Adipocyte (in vitro differentiated cells): ENCODE measurements around the gene SLC19A2.

Source experiments
- DNase-seq: peaks from one replicate; pipeline ENCODE4 v3.0.0-alpha.2; 2015; ENCODE audit warnings: low read depth
- H3K27me3 ChIP-seq: replicated peaks from 2 replicates; pipeline ENCODE4 v1.7.0; 2013; ENCODE audit warnings: mild to moderate bottlenecking, low read length, moderate library complexity; ENCODE audit not compliant: control insufficient read depth, insufficient read depth
- H3K36me3 ChIP-seq: 2 replicates; pipeline ENCODE4 v1.7.0; 2013; ENCODE audit warnings: low read length, mild to moderate bottlenecking, moderate library complexity; ENCODE audit not compliant: control insufficient read depth, insufficient read depth, severe bottlenecking
- H3K4me1 ChIP-seq: 2 replicates; pipeline ENCODE4 v1.7.0; 2013; ENCODE audit warnings: mild to moderate bottlenecking, low read length, moderate library complexity; ENCODE audit not compliant: control insufficient read depth, insufficient read depth
- H3K4me3 ChIP-seq: 2 replicates; pipeline ENCODE4 v1.7.0; 2013; ENCODE audit warnings: mild to moderate bottlenecking, low read length, moderate library complexity
- H3K9ac ChIP-seq: 2 replicates; pipeline ENCODE4 v1.7.0; 2013; ENCODE audit warnings: mild to moderate bottlenecking, low read length, moderate library complexity
- H3K9me3 ChIP-seq: 2 replicates; pipeline ENCODE4 v1.7.0; 2013; ENCODE audit warnings: mild to moderate bottlenecking, low read length, moderate library complexity; ENCODE audit not compliant: control insufficient read depth

Gene SLC19A2

DNA sequence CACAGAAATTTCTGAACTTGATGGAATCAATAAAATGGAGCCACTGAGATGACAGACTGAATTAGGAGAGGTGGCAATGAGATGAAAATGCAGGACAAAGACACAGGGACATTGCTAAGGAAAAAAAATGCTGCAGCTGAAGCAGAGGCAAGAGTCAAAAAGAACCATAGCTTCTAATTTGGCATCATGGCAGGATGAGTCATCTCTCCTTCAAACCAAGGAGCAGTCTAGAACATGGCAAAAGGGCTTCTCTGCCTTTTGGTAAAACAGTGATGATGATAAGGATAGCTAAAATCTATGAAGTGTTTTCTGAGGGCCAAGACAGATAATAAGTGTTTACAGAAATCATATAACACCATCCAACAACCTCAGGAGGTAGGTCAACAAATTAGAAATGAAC, 16.8 kb downstream of the SLC19A2 start:
- H3K4me3 ChIP-seq = no peak overlapping the region
- no peak overlapping the region for H3K9ac ChIP-seq
- peaks cover 83% of the 10 kb centered on the region for H3K36me3 ChIP-seq
- no peaks in the 10 kb centered on the region for H3K9me3 ChIP-seq
- peaks cover 13% of the 10 kb centered on the region for H3K4me1 ChIP-seq
- DNase-seq = no peak
- no peaks in the 10 kb centered on the region for H3K27me3 ChIP-seq

GRCh38 chr1:169466259-169467230, 19.2 kb downstream of the SLC19A2 start:
- peak; percentile 59 for DNase-seq
- Histone ChIP-seq H3K27me3 (no peaks in the 10 kb centered on the region), H3K36me3 (peaks cover 78% of the 10 kb centered on the region), H3K4me3 (no peak overlapping the region), H3K4me1 (peaks cover 13% of the 10 kb centered on the region), H3K9me3 (no peaks in the 10 kb centered on the region), H3K9ac (no peak overlapping the region)

DNA sequence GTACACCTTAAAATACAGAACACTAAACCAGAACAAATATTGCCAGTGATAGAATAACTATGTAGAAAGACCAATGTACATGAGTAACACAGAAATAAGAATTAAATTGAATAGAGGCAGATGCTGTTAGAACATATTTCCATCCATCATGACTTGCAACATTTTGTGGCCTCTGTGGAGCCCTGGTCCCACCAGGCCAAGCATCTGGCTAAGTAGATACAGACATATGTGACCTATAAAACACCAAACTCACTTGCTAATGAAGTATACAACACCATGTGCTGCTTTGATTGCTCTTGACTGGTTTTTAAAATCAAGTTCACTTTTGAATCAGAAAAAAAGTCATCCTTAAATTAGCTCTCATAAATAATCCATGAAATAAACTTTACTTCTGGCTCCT, 20.5 kb downstream of the SLC19A2 start:
- H3K9ac ChIP-seq = no peak overlapping the region
- peaks cover 69% of the 10 kb centered on the region for H3K36me3 ChIP-seq
- no peaks in the 10 kb centered on the region for H3K27me3 ChIP-seq
- no peak overlapping the region for H3K4me3 ChIP-seq
- DNase-seq = no peak
- no peaks in the 10 kb centered on the region for H3K9me3 ChIP-seq
- H3K4me1 ChIP-seq = peaks cover 20% of the 10 kb centered on the region

DNA sequence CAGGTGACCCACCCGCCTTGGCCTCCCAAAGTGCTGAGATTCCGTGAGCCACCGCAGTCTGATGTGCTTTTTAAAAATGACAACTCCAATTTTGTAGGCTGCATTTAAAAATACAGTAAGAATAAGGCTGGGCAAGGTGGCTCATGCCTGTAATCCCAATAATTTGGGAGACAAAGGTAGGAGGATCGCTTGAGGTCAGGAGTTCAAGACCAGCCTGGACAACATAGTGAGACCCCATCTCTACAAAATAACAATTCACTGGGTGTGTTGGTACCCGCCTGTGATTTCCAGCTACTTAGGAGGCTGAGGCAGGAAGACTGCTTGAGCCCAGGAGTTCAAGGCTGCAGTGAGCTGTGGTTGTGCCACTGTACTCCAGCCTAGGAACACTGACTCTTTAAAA, 23.4 kb downstream of the SLC19A2 start:
- Histone ChIP-seq H3K36me3 (peaks cover 40% of the 10 kb centered on the region), H3K4me1 (peaks cover 12% of the 10 kb centered on the region), H3K4me3 (no peak overlapping the region), H3K9ac (no peak overlapping the region), H3K9me3 (peaks cover 7% of the 10 kb centered on the region), H3K27me3 (no peaks in the 10 kb centered on the region)
- no peak for DNase-seq

- no peak overlapping the region for H3K9ac ChIP-seq
- H3K36me3 ChIP-seq = peaks cover 31% of the 10 kb centered on the region
- H3K27me3 ChIP-seq = no peaks in the 10 kb centered on the region
- no peak for DNase-seq
- H3K4me1 ChIP-seq = peaks cover 7% of the 10 kb centered on the region
- H3K9me3 ChIP-seq = peaks cover 16% of the 10 kb centered on the region
- H3K4me3 ChIP-seq = no peak overlapping the region
Measured at GRCh38 chr1:169461390-169462000, 24.2 kb downstream of the SLC19A2 start.

DNA sequence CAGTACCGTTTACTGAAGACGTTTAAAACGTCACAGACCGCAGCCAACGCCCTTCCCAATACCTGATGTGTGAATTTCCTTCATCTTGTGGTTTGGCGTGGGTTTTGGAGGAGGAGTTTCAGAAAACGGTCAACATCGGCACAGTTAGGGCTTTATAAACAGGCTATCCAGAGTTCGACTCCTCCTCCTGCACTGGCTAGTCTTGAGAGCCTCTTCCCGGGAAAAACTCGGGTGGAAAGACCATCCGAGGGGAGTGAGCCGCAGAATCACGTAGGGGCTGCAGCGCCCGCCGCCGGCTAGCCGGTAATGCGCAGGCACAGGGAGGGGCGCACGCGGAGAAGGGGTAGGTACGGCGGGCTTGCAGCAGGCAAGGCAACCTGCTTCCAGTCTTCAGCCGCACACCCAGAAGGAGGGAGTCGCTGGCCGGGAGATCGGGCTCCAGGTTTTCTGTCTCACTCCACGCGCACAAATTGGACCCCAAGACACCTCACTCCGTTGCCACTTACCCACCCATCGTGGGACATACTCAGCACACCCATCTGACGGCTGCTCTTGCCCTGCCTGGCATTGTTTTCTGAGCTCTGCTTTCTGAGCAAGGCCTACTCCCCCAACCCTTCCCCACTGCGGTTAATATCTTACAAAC, 25.4 kb downstream of the SLC19A2 start:
- Histone ChIP-seq H3K4me1 (peaks cover 7% of the 10 kb centered on the region), H3K36me3 (peaks cover 20% of the 10 kb centered on the region), H3K9me3 (peaks cover 18% of the 10 kb centered on the region), H3K9ac (no peak overlapping the region), H3K4me3 (peak overlapping the region; percentile 56), H3K27me3 (no peaks in the 10 kb centered on the region)
- DNase-seq = no peak

- Histone ChIP-seq H3K27me3 (no peaks in the 10 kb centered on the region), H3K9ac (no peak overlapping the region), H3K4me1 (peaks cover 7% of the 10 kb centered on the region), H3K9me3 (peaks cover 18% of the 10 kb centered on the region), H3K4me3 (no peak overlapping the region), H3K36me3 (peaks cover 2% of the 10 kb centered on the region)
- no peak for DNase-seq
Measured at GRCh38 chr1:169457443-169457842, 28.3 kb downstream of the SLC19A2 start.

- Histone ChIP-seq H3K4me1 (peaks cover 7% of the 10 kb centered on the region), H3K36me3 (no peaks in the 10 kb centered on the region), H3K9me3 (peaks cover 18% of the 10 kb centered on the region), H3K27me3 (no peaks in the 10 kb centered on the region), H3K4me3 (no peak overlapping the region), H3K9ac (no peak overlapping the region)
- no peak for DNase-seq
Measured at GRCh38 chr1:169456029-169456428, 29.7 kb downstream of the SLC19A2 start.

DNA sequence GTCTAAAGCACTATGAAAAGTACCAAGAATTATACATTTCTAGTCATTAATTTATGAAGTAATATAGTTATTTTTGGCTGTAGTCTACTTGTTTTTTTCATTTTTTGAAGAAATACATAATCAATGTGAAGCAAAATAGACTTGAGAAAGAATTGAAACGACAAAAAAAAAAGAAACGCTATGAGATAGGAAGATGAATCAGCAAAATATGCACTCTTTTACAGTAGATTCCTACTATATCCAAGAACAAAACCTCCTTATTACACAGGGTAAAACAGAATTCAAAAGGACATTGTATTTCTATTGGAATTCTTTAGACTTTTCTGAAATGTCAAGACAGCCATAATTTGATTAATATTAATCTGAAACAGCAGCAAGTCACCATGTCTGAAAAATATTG, 32.8 kb downstream of the SLC19A2 start:
- Histone ChIP-seq H3K27me3 (no peaks in the 10 kb centered on the region), H3K4me1 (no peaks in the 10 kb centered on the region), H3K36me3 (no peaks in the 10 kb centered on the region), H3K4me3 (no peak overlapping the region), H3K9ac (no peak overlapping the region), H3K9me3 (peaks cover 17% of the 10 kb centered on the region)
- no peak for DNase-seq

DNA sequence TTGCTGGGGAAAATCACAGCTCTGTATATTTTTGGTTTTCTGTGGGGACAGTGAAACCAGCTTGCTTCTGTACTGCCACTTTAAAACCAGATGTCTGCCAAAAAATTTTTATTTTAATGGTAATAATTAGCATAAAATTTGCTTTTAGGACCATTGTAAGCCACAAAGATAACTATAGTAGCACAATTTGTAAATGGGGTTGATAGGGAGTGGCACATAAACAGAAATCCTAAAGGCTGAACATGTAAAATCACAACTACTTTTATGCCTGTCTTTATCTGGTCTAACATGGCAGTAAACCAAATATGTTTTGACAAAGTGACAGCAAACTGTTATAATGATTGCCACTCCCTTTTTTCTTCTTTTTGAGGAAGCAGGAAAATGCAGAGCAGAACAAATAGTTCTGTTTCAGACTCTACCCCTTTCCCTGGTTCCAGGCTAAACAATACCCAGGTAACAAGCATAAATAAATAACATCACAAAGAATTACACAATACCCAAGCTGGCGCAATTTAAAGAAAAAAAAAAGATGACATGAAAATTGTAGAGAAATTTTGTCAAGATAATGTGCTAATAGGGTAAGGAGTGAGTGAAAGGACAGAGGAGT, 34.4 kb downstream of the SLC19A2 start:
- no peak overlapping the region for H3K9ac ChIP-seq
- no peaks in the 10 kb centered on the region for H3K36me3 ChIP-seq
- H3K9me3 ChIP-seq = peaks cover 1% of the 10 kb centered on the region
- no peak for DNase-seq
- H3K4me1 ChIP-seq = no peaks in the 10 kb centered on the region
- no peaks in the 10 kb centered on the region for H3K27me3 ChIP-seq
- H3K4me3 ChIP-seq = no peak overlapping the region

GRCh38 chr1:169443923-169444322, 41.8 kb downstream of the SLC19A2 start:
- peaks cover 3% of the 10 kb centered on the region for H3K4me1 ChIP-seq
- DNase-seq = no peak
- H3K9ac ChIP-seq = no peak overlapping the region
- no peaks in the 10 kb centered on the region for H3K36me3 ChIP-seq
- no peak overlapping the region for H3K4me3 ChIP-seq
- no peaks in the 10 kb centered on the region for H3K27me3 ChIP-seq
- H3K9me3 ChIP-seq = no peaks in the 10 kb centered on the region
